Right ventricle myocardium inferior (tissue), 1 donor: Measurements from ENCODE around the gene NEU4. TPM values are rescaled to one million over a fixed set of nuclear protein-coding genes. Genes with fewer than 3 reads are reported as not detected.

ENCODE experiments used
- total RNA-seq: library from RNA; stranded (reverse); fragmentation: NEBNext Ultra II Directional; extraction: Animal tissue kit (Norgen Biotek cat#: 25700); gene quantifications from one replicate; pipeline ENCODE4 v1.2.1, GENCODE V29; 2021
- donor health status: DM: no; HTN: yes; CAD: no; lungs with severe emphysema.

The NEU4 gene
- total RNA-seq, 1 donor from 2014 or later = 0.30 TPM

Other genes starting within 250 kb of the NEU4 start
- gene THAP4, start 172.0 kb upstream of the NEU4 start, total RNA-seq = 83.2 TPM
- 43.3 TPM for gene ATG4B, start 171.5 kb upstream of the NEU4 start, total RNA-seq
- 11.1 TPM for gene DTYMK, start 122.4 kb upstream of the NEU4 start, total RNA-seq
- 16.5 TPM for gene ING5, start 107.2 kb upstream of the NEU4 start, total RNA-seq
- gene D2HGDH, start 74.6 kb upstream of the NEU4 start, total RNA-seq = 19.6 TPM
- not detected for gene GAL3ST2, start 32.4 kb upstream of the NEU4 start, total RNA-seq
- gene PDCD1, start 49.7 kb downstream of the NEU4 start, total RNA-seq = 1.2 TPM
- not detected for gene RTP5, start 60.5 kb downstream of the NEU4 start, total RNA-seq